Subcutaneous adipose tissue (tissue), 4 donors: ENCODE results near the gene TAOK1. TPM values are rescaled to one million over a fixed set of nuclear protein-coding genes. Genes with fewer than 3 reads are reported as not detected.

Source experiments
- total RNA-seq, 4 donors: library from RNA; depleted of rRNA; stranded (reverse); fragments of >200 nt; gene quantifications; one replicate each; pipeline ENCODE4 v1.1.0, GENCODE V29; 2016
- TF ChIP-seq, protein P1 (sequence below): fragments of 450-650 bp; IDR thresholded peaks from one replicate; pipeline ENCODE4 v1.5.1; 2016; ENCODE audit warnings: low read depth, mild to moderate bottlenecking, control low read depth, antibody characterized with exemption, moderate library complexity

The TAOK1 gene
- total RNA-seq, 4 donors from 2014 or later = 64.8 to 106 (median 79.1) TPM

GRCh38 chr17:29546830-29547229 is 156.7 kb downstream of the TAOK1 start:
- TF ChIP-seq, protein P1, sequence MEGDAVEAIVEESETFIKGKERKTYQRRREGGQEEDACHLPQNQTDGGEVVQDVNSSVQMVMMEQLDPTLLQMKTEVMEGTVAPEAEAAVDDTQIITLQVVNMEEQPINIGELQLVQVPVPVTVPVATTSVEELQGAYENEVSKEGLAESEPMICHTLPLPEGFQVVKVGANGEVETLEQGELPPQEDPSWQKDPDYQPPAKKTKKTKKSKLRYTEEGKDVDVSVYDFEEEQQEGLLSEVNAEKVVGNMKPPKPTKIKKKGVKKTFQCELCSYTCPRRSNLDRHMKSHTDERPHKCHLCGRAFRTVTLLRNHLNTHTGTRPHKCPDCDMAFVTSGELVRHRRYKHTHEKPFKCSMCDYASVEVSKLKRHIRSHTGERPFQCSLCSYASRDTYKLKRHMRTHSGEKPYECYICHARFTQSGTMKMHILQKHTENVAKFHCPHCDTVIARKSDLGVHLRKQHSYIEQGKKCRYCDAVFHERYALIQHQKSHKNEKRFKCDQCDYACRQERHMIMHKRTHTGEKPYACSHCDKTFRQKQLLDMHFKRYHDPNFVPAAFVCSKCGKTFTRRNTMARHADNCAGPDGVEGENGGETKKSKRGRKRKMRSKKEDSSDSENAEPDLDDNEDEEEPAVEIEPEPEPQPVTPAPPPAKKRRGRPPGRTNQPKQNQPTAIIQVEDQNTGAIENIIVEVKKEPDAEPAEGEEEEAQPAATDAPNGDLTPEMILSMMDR = no peak

DNA sequence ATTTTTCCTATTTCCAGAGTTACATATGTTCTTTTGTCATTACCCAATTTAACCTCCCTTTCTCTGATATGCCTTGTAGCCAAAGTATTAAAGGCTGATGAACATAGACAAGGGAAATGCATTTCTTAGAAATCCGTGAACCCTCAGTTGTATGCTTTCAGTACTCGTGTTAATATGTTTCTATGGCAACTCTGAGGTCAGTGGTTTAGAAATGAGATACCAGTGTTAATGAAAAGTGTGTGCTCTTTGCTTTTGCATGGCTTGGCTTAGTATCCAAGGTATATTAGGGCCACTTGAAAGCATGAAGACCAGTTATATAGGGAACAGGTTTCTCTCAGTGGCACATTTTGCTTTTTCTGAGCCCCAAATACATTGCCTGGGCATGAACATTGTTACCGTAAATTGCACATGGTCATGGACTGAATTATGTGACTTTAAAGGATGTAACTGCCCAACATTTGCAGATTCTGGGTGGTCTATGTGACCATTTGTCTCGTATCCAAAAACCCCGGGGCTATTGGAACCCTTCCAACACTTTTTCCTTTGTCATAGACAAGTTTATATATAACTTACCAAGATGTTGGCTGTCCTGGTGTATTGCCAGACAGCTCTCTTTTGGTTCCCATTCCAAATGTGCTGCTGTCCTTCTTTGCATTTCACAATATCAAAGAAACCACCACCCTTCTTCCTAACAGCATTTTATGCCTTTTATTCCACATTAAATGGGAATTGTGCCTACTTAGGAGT is 159.2 kb downstream of the TAOK1 start:
- TF ChIP-seq, protein P1 = no peak

DNA sequence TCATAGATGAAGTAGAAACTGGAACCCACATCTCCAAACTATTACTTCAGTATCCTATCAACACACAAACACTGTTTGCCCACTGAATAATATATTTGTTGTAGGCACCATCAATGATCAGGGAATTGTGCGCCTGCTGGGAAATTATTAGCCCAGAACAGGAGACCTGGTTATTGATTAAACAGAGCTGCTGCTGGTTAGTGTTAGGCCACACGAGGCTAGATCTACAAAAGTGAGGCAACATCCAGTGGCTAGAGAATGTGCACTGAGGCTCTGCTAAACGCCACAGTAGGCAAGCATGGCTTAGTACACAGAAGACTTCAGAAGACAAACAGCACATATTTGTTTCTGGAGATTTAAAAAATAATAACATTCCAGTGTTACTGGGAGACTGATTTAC is 165.7 kb downstream of the TAOK1 start:
- TF ChIP-seq, protein P1 = no peak

DNA sequence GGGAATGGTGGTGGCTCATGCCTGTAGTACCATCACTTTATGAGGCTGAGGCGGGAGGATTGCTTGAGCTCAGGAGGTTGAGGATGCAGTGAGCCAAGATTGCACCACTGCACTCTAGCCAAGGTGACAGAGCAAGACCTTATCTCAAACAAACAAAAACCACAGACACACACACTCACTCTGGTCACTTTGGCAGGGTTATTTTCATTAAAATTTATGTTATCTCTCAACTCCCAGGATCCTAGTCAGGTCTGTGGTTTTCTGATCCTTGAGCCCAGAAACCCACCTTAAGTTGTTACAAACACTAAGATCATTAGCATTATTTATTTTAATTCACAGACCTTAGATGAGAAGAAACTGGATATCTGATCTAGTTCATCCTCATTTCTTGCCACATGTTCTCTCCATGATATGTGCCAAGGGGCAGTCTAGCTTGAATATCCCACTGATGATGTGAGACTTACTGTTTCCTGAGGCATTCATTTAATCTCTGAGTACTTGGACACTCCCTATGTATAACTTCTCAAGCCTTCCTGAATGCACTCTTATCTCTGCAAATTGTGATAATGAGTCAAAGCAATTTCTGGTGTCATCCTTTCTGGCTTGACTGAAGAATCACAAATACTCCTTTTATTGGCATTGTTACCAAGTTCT is 167.0 kb downstream of the TAOK1 start:
- TF ChIP-seq, protein P1 = no peak

DNA sequence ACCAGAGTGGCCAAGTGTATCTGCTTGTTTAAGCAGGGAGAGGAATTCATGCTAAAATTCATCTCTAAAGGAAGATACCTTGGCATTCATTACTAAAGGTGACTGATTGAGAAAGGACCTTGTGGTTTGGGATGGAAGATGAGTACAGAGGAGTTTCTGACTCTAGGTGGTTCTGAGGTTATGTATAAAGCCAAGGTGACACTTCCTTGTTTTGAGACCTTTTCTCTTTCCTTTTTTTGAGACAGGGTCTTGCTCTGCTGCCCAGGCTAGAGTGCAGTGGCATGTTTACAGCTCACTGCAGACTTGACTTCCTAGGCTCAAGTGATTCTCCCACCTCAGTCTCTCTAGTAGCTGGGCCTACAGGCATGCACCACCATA is 167.6 kb downstream of the TAOK1 start:
- TF ChIP-seq, protein P1 = no peak

DNA sequence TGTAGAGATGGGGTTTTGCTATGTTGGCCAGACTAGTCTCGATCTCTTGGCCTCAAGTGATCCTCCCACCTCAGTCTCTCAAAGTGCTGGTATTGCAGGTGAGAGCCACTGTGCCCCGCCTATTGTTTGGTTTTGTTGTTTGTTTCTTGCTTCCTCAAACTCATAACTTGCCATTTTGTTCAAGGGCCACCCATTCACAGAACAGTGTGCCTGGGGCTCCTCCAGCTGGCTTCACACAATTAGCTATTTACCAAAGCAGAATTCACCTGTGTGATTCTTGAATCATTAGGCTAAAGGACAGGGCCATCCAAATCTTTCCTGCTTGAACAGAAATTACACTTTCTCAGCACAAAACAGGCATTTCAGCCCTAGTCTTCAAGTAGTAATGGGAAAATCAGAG is 169.5 kb downstream of the TAOK1 start:
- TF ChIP-seq, protein P1 = no peak

- TF ChIP-seq, protein P1 = no peak
Observed at GRCh38 chr17:29560316-29560715, 170.2 kb downstream of the TAOK1 start.
